H9 (cell line): ENCODE measurements around the gene SETD7. TPM values are rescaled to one million over a fixed set of nuclear protein-coding genes. Genes with fewer than 3 reads are reported as not detected.

ENCODE experiments used
- DNase-seq: peaks from one replicate; pipeline ENCODE4 v3.0.0-alpha.2; 2017
- H2AFZ ChIP-seq: one replicate; pipeline ENCODE4 v1.6.1; 2013; ENCODE audit warnings: mild to moderate bottlenecking, low read length, control low read depth, moderate library complexity
- H2AK5ac ChIP-seq: 2 replicates; pipeline ENCODE4 v1.6.1; 2013; ENCODE audit warnings: low read length, control low read depth, mixed read lengths; ENCODE audit not compliant: insufficient read length
- H2BK120ac ChIP-seq: one replicate; pipeline ENCODE4 v1.6.1; 2013; ENCODE audit warnings: low read depth, mild to moderate bottlenecking, low read length, control low read depth, inconsistent platforms; ENCODE audit not compliant: poor library complexity, severe bottlenecking
- H2BK12ac ChIP-seq: 2 replicates; pipeline ENCODE4 v1.6.1; 2013; ENCODE audit warnings: low read length, control low read depth, mixed read lengths, low read depth; ENCODE audit not compliant: insufficient read length
- H2BK15ac ChIP-seq: 2 replicates; pipeline ENCODE4 v1.6.1; 2013; ENCODE audit warnings: low read depth, low read length, control low read depth
- H2BK20ac ChIP-seq: one replicate; pipeline ENCODE4 v1.6.1; 2013; ENCODE audit warnings: low read depth, mild to moderate bottlenecking, low read length, control low read depth, inconsistent platforms; ENCODE audit not compliant: poor library complexity, severe bottlenecking
- H2BK5ac ChIP-seq: 2 replicates; pipeline ENCODE4 v1.6.1; 2013; ENCODE audit warnings: low read length, control low read depth, mixed read lengths; ENCODE audit not compliant: insufficient read length
- H3K14ac ChIP-seq: 2 replicates; pipeline ENCODE4 v1.6.1; 2013; ENCODE audit warnings: low read length, control low read depth; ENCODE audit not compliant: insufficient read depth
- H3K18ac ChIP-seq: 2 replicates; pipeline ENCODE4 v1.6.1; 2013; ENCODE audit warnings: low read depth, mild to moderate bottlenecking, mixed read lengths, low read length, control low read depth; ENCODE audit not compliant: insufficient read length
- H3K23ac ChIP-seq: 2 replicates; pipeline ENCODE4 v1.6.1; 2013; ENCODE audit warnings: low read length, control low read depth, mixed read lengths, low read depth; ENCODE audit not compliant: insufficient read length
- H3K23me2 ChIP-seq: 2 replicates; pipeline ENCODE4 v1.6.1; 2013; ENCODE audit warnings: low read depth, mild to moderate bottlenecking, mixed read lengths, low read length, control low read depth; ENCODE audit not compliant: insufficient read length, poor library complexity, severe bottlenecking
- H3K27ac ChIP-seq: 2 replicates; pipeline ENCODE4 v1.5.1; 2013; ENCODE audit warnings: low read length, control low read depth, mixed read lengths, low read depth; ENCODE audit not compliant: insufficient read length
- H3K27me3 ChIP-seq: 2 replicates; pipeline ENCODE4 v1.6.1; 2013; ENCODE audit warnings: low read length, control low read depth, inconsistent platforms; ENCODE audit not compliant: insufficient read depth
- H3K4ac ChIP-seq: 2 replicates; pipeline ENCODE4 v1.6.1; 2013; ENCODE audit warnings: low read depth, mild to moderate bottlenecking, control low read depth, inconsistent platforms, low read length, moderate library complexity
- H3K4me1 ChIP-seq: 2 replicates; pipeline ENCODE4 v1.6.1; 2013; ENCODE audit warnings: low read length, control low read depth, inconsistent platforms; ENCODE audit not compliant: insufficient read depth
- H3K4me2 ChIP-seq: 2 replicates; pipeline ENCODE4 v1.6.1; 2013; ENCODE audit warnings: low read length, control low read depth, mixed read lengths; ENCODE audit not compliant: insufficient read length, insufficient read depth
- H3K56ac ChIP-seq: 2 replicates; pipeline ENCODE4 v1.6.1; 2013; ENCODE audit warnings: low read depth, mild to moderate bottlenecking, mixed read lengths, low read length, control low read depth; ENCODE audit not compliant: insufficient read length
- H3K79me1 ChIP-seq: 2 replicates; pipeline ENCODE4 v1.6.1; 2013; ENCODE audit warnings: low read depth, mild to moderate bottlenecking, moderate library complexity, low read length, control low read depth, inconsistent platforms; ENCODE audit not compliant: insufficient read depth, poor library complexity, severe bottlenecking
- H3K79me2 ChIP-seq: 2 replicates; pipeline ENCODE4 v1.6.1; 2013; ENCODE audit warnings: low read length, control low read depth, inconsistent platforms; ENCODE audit not compliant: insufficient read depth
- H3K9ac ChIP-seq: 2 replicates; pipeline ENCODE4 v1.6.1; 2013; ENCODE audit warnings: low read length, control low read depth, mixed read lengths; ENCODE audit not compliant: insufficient read length; ENCODE audit errors: extremely low read depth
- H3K9me3 ChIP-seq: one replicate; pipeline ENCODE4 v1.6.1; 2013; ENCODE audit warnings: low read depth, low read length, inconsistent platforms; ENCODE audit not compliant: control insufficient read depth
- H3T11ph ChIP-seq: one replicate; pipeline ENCODE4 v1.6.1; 2013; ENCODE audit warnings: mild to moderate bottlenecking, low read length, control low read depth, inconsistent platforms
- H4K20me1 ChIP-seq: one replicate; pipeline ENCODE4 v1.6.1; 2013; ENCODE audit not compliant: control insufficient read depth, insufficient read length, insufficient read depth
- H4K5ac ChIP-seq: 2 replicates; pipeline ENCODE4 v1.6.1; 2013; ENCODE audit warnings: low read depth, mild to moderate bottlenecking, mixed read lengths, low read length, control low read depth; ENCODE audit not compliant: insufficient read length
- H4K8ac ChIP-seq: replicated peaks from 2 replicates; pipeline ENCODE4 v1.6.1; 2013; ENCODE audit warnings: low read length, control low read depth, mixed read lengths, low read depth; ENCODE audit not compliant: insufficient read length
- H4K91ac ChIP-seq: 2 replicates; pipeline ENCODE4 v1.6.1; 2013; ENCODE audit warnings: low read depth, mild to moderate bottlenecking, moderate library complexity, mixed read lengths, low read length, control low read depth; ENCODE audit not compliant: insufficient read length
- H3K27ac Mint-ChIP-seq, 3 experiments: 2 replicates in 2 of 3; 3 replicates in 1 of 3; pipeline ENCODE4 v1.8.0; 2020 to 2021; ENCODE audit warnings: mixed read lengths in 3 of 3, mild to moderate bottlenecking in 1 of 3, moderate library complexity in 1 of 3
- H3K27me3 Mint-ChIP-seq: 2 replicates; pipeline ENCODE4 v1.8.0; 2021; ENCODE audit warnings: low read depth, mild to moderate bottlenecking, moderate library complexity, mixed read lengths
- H3K36me3 Mint-ChIP-seq, 3 experiments: 2 replicates in 2 of 3; 3 replicates in 1 of 3; pipeline ENCODE4 v1.8.0; 2020 to 2021; ENCODE audit warnings: low read depth in 3 of 3, mixed read lengths in 3 of 3; ENCODE audit not compliant: insufficient read depth in 1 of 3
- H3K4me1 Mint-ChIP-seq, 2 experiments: 2 replicates each; pipeline ENCODE4 v1.8.0; 2020; ENCODE audit warnings: mixed read lengths in 2 of 2
- H3K4me3 Mint-ChIP-seq, 2 experiments: 2 replicates in 1 of 2; 3 replicates in 1 of 2; pipeline ENCODE4 v1.8.0; 2020 to 2021; ENCODE audit warnings: mild to moderate bottlenecking in 2 of 2, mixed read lengths in 2 of 2, moderate library complexity in 1 of 2
- H3K9me3 Mint-ChIP-seq, 2 experiments: 2 replicates in 1 of 2; 3 replicates in 1 of 2; pipeline ENCODE4 v1.8.0; 2020; ENCODE audit warnings: mild to moderate bottlenecking in 2 of 2, mixed read lengths in 2 of 2, moderate library complexity in 1 of 2
- whole genome bisulfite sequencing: extraction: QIAGEN DNeasy Blood & Tissue Kit; methylation state at CpG from one replicate; pipeline ENCODE4 v1.1.7; 2013; ENCODE audit warnings: missing lambda C conversion rate, low lambda C conversion rate, mixed read lengths; ENCODE audit not compliant: insufficient read length; ENCODE audit errors: extremely low coverage; 5-methylcytosine and 5-hydroxymethylcytosine counted together
- total RNA-seq: library from RNA; stranded (reverse); gene quantifications from 2 replicates; pipeline ENCODE4 v1.2.1, GENCODE V29; 2021
- TF ChIP-seq, protein P1 (sequence below): fragments of 200-600 bp; sonication (generic); conservative IDR thresholded peaks from 3 replicates; pipeline ENCODE4 v1.8.0; 2021; ENCODE audit warnings: antibody characterized with exemption, mild to moderate bottlenecking

The SETD7 gene
- total RNA-seq, 1 experiment from 2014 or later: 1.5 TPM

DNA sequence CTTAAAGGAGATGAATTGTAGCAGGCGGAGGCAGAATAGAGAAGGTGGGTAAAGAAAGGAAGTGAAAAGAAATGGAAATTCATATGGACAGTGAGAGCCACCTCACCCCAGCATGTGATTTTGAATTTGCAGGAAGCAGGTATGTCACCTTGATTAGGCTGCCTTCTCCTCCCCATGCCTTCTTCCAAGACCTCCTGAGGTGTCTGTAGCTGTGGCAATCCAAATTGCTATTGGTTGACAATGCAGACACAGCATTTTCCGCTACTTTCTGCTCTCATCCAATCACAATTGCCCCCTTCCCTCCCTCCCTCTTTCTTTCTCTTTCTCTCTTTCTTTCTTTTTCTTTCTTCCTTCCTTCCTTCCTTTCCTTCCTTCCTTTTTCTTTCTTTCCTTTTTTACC is 63.6 kb downstream of the SETD7 start:
- Histone ChIP-seq H3K56ac (no peak overlapping the region), H2AK5ac (no peak overlapping the region), H3K9me3 (no peaks in the 10 kb centered on the region), H2BK5ac (no peak overlapping the region), H3K79me1 (no peaks in the 10 kb centered on the region), H3K27me3 (no peaks in the 10 kb centered on the region), H3K27ac (no peak overlapping the region), H3K79me2 (no peaks in the 10 kb centered on the region), H4K20me1 (no peaks in the 10 kb centered on the region), H2BK120ac (no peak overlapping the region), H2AFZ (no peak overlapping the region), H2BK15ac (no peak overlapping the region), H3K23ac (no peak overlapping the region), H4K8ac (no peak overlapping the region), H3K23me2 (no peaks in the 10 kb centered on the region), H3K4ac (no peak overlapping the region), H3K14ac (no peak overlapping the region), H2BK12ac (no peak overlapping the region), H4K5ac (no peak overlapping the region), H3K4me1 (peaks cover 3% of the 10 kb centered on the region; the same call in 1 of the 2 replicates), H3K9ac (no peak overlapping the region), H3K4me2 (no peak overlapping the region), H3T11ph (no peak overlapping the region), H3K18ac (no peak overlapping the region), H4K91ac (no peak overlapping the region), H2BK20ac (no peak overlapping the region)
- Mint-ChIP-seq H3K27me3 (no peaks in the 10 kb centered on the region; the same call in 1 of the 2 replicates), H3K36me3 (no peaks in the 10 kb centered on the region), H3K27ac (peak overlapping the region in 1 of 3 experiments; percentile 1; a peak in 1 of 7 replicates), H3K4me3 (peak overlapping the region in 1 of 2 experiments; percentile 30; a peak in 2 of 5 replicates), H3K9me3 (no peaks in the 10 kb centered on the region; a peak in 1 of 5 replicates), H3K4me1 (peaks cover 9 to 12% of the 10 kb centered on the region in 2 experiments)
- TF ChIP-seq, protein P1, sequence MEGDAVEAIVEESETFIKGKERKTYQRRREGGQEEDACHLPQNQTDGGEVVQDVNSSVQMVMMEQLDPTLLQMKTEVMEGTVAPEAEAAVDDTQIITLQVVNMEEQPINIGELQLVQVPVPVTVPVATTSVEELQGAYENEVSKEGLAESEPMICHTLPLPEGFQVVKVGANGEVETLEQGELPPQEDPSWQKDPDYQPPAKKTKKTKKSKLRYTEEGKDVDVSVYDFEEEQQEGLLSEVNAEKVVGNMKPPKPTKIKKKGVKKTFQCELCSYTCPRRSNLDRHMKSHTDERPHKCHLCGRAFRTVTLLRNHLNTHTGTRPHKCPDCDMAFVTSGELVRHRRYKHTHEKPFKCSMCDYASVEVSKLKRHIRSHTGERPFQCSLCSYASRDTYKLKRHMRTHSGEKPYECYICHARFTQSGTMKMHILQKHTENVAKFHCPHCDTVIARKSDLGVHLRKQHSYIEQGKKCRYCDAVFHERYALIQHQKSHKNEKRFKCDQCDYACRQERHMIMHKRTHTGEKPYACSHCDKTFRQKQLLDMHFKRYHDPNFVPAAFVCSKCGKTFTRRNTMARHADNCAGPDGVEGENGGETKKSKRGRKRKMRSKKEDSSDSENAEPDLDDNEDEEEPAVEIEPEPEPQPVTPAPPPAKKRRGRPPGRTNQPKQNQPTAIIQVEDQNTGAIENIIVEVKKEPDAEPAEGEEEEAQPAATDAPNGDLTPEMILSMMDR: no peak
- no CpG with 5 or more reads among the region's 2 CpGs for WGBS
- DNase-seq: peak; percentile 54
